ENCODE results near the gene GZMM. TPM values are rescaled to one million over a fixed set of nuclear protein-coding genes. Genes with fewer than 3 reads are reported as not detected.
"Not testable (repeated sequence)": the region's sequence is repeated elsewhere in the genome, so short reads cannot be mapped to it uniquely, and the experiment has no call there.

Gene GZMM
- total RNA-seq, 1 donor, result 0.43 TPM

DNA sequence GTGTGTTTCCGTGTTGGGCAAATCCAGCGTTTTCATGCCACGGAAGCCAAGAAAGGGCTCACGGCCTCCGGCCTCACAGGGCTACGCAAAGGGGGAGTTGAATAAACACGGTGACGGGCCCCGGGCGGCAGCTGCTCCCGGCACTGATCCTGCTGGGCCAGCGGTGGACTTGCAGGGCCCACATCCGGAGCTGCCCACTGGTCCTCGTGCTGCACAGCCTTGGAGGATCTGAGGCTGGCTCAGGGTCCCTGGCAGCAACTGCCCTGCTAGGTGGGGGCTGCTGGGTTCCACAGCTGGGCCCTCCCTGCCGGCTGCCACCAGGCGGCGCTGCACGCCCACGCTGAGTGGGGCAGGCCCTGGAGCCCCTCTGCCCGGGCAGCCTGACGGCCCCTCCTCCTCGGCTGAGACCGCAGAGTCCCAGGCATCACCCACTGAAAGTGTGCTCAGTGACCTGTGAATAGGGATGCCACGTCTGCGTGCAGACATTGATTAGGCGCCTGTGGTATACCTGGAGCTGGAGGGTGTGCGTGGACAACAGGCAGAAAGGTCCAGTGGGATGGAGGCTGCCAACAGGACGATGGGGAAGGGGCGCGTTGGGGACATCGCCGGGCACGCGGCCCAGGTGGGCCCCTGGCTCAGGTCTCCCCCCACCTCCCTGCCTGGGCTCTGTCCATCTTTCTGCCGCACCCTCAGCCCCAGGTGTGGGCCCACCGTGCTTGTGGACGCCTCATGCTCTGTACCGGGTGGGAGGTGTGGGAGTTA lies 40.6 kb downstream of the GZMM start:
- DNase-seq (ENCODE audit: low read depth), result peak; percentile 63
- TF ChIP-seq, protein P1, sequence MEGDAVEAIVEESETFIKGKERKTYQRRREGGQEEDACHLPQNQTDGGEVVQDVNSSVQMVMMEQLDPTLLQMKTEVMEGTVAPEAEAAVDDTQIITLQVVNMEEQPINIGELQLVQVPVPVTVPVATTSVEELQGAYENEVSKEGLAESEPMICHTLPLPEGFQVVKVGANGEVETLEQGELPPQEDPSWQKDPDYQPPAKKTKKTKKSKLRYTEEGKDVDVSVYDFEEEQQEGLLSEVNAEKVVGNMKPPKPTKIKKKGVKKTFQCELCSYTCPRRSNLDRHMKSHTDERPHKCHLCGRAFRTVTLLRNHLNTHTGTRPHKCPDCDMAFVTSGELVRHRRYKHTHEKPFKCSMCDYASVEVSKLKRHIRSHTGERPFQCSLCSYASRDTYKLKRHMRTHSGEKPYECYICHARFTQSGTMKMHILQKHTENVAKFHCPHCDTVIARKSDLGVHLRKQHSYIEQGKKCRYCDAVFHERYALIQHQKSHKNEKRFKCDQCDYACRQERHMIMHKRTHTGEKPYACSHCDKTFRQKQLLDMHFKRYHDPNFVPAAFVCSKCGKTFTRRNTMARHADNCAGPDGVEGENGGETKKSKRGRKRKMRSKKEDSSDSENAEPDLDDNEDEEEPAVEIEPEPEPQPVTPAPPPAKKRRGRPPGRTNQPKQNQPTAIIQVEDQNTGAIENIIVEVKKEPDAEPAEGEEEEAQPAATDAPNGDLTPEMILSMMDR (IDR thresholded peaks at IDR 0.05; ENCODE audit: insufficient read depth, low read depth, low read length), result peak; percentile 95
- no peak overlapping the region for H3K4me3 ChIP-seq (ENCODE audit: low read depth, low read length)

DNA sequence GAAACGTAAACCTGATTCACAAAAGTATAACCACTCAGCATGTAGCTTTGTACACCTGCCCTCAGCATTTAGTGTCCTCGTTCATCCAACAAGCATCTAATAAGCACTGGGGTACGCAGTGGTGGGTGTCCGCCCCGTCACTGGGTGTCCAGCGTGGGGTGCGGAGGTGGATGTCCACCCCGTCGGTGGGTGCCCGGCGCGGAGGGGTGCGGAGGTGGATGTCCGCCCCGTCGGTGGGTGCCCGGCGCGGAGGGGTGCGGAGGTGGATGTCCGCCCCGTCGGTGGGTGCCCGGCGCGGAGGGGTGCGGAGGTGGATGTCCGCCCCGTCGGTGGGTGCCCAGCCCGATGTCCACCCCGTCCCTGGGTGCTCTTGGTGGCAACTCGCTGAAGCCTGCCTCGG lies 41.3 kb downstream of the GZMM start:
- H3K4me3 ChIP-seq (ENCODE audit: low read depth, low read length); DNase-seq (ENCODE audit: low read depth): not testable (repeated sequence)

DNA sequence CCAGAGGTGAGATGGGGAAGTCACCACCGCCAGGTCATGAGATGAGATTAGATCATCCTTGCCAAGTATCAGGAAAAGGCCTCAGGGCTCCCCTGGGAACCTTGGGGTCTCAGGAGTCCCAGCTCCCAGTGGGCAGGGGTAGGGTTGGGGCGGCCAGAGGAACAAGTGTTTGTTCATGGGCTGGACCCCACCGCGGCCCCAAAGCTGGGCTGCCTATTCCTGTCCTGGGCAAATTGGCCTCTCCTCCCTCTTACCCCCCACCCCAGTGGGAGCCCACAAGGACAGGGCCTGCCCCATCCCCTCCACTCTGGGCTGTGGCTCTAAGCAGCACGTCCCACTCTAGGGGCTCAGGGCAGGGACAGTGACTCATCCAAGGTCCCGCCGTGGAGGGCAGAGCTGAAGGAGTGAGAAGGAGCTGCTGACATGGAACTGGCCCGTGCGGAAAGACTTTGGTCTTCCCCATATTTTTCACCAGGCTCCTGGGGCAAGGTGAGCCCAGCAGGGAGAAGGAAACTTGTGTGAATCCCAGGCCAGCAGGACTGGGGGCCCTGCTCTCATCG lies 41.8 kb downstream of the GZMM start:
- no peak for DNase-seq (ENCODE audit: low read depth)
- TF ChIP-seq, protein P1 (IDR thresholded peaks at IDR 0.05; ENCODE audit: insufficient read depth, low read depth, low read length), result no peak
- no peak overlapping the region for H3K4me3 ChIP-seq (ENCODE audit: low read depth, low read length)

DNA sequence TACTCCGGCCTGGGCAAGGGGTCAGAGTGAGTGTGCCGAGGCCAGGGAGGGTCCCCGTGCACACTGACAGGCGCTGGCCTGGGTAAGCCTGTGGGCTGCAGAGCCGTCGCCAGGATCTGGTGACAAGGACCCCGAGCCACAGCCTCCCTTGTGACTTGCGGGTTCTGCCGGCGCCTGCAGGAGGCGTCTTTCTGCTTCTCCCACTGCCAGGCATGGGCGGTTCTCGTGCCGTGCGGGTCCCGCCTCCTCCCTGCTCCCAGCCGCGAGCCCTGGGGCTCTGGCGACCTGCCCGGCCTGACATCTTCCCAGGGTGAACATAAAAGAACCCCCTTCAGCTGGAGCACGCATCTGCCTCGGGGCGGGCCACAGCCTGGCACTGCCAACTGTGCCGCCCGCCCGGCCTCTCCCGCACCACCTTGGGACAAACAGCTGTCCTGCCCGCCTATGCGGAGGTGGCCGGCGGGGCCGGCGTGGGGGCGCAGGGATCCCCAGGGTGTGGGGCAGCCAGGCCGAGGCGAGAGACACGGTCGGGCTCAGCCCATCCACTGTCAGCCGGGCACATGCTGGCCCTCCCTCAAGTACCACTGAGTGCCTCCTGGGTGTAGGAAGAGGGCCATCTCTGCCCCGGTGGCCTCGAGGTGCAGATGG lies 44.4 kb downstream of the GZMM start:
- peak overlapping the region; percentile 12 for H3K4me3 ChIP-seq (ENCODE audit: low read depth, low read length)
- DNase-seq (ENCODE audit: low read depth), result peak; percentile 86
- TF ChIP-seq, protein P1 (IDR thresholded peaks at IDR 0.05; ENCODE audit: insufficient read depth, low read depth, low read length), result peak; percentile 74

DNA sequence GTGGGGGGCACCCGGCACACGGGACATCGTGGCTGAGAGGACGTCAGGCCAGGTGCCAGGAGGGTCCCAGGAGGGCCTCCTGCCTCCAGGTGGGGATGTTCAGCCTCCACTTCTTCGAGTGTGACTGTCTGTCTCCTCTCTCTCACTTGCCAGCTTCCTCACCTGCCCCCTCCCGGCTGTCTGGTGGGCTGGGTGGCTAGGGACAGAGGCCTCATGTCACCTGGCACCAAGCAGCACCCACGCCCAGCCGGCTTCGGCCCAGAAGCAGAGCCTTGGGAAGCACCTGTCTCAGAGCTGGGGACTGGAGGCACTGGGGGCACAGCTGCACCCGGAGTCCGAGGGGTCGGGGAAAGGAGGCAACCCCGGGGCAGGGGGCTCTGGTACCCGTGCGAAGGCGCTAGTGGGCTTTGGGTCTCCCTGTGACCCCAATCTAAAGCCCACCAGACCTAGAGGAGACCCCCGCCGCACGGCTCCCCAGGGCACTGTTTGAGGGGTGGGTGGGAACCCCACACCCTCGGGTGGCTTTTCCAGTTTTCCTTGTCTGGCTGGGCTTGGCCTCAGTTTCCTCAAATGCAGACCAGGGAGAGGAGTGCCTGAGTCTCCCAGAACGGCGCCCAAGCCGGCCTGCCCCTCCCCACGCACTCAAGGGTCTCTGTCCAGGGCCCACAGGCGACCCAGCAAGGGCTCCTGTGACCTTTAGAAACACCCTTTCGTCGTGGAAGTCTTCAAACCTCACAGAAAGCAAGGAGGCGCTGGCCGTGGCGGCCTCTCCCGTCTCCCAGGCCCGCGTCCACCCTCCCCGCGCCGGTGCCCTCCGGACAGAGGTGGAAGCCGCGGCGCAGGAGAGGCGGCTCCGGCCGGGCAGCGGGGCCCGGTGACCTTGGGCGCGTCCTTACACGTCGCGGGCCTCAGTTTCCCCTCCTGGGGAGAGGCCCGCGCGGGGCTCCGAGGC lies 45.2 kb downstream of the GZMM start:
- DNase-seq (ENCODE audit: low read depth), result no peak
- TF ChIP-seq, protein P1 (IDR thresholded peaks at IDR 0.05; ENCODE audit: insufficient read depth, low read depth, low read length), result no peak
- no peak overlapping the region for H3K4me3 ChIP-seq (ENCODE audit: low read depth, low read length)

DNA sequence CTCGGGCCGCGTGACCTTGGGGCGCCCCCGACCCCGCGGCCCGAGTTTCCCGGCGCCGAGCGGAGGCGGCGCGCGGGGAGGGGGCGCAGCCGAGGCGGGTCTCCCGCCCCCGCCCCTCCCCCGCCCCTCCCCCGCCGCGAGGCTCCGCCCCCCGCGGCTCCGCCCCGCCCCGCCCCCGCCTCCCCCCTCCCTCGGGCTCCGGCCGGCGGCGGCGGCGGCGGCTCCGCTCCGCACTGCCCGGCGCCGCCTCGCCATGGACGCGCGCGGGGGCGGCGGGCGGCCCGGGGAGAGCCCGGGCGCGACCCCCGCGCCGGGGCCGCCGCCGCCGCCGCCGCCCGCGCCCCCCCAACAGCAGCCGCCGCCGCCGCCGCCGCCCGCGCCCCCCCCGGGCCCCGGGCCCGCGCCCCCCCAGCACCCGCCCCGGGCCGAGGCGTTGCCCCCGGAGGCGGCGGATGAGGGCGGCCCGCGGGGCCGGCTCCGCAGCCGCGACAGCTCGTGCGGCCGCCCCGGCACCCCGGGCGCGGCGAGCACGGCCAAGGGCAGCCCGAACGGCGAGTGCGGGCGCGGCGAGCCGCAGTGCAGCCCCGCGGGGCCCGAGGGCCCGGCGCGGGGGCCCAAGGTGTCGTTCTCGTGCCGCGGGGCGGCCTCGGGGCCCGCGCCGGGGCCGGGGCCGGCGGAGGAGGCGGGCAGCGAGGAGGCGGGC lies 46.0 kb downstream of the GZMM start, which contains the start of gene HCN2:
Gene HCN2 (plus strand): TSS at position 189 of the 703 bp plus-strand sequence. CDS start 65 bp downstream, at position 254.
- DNase-seq (ENCODE audit: low read depth), result no peak
- H3K4me3 ChIP-seq (ENCODE audit: low read depth, low read length), result peak within 1 kb of the TSS; percentile 15
- TF ChIP-seq, protein P1 (IDR thresholded peaks at IDR 0.05; ENCODE audit: insufficient read depth, low read depth, low read length), result no peak
